Thyroid gland (tissue), 4 donors: ENCODE data around the gene GAS6.

ENCODE experiments used
- CTCF ChIP-seq, 6 experiments: fragments of 200-600 bp in 3 of 6; fragments of 450-650 bp in 3 of 6; sonication (generic) in 3 of 6; IDR thresholded peaks; one replicate each; pipeline ENCODE4 v1.5.1; 2016 to 2019; ENCODE audit warnings: antibody characterized with exemption in 6 of 6, mild to moderate bottlenecking in 2 of 6, inconsistent platforms in 1 of 6, moderate library complexity in 1 of 6
- POLR2A ChIP-seq, 2 donors: fragments of 450-650 bp; IDR thresholded peaks; one replicate each; pipeline ENCODE4 v1.6.1; 2017; ENCODE audit warnings: antibody characterized with exemption in 2 of 2, mild to moderate bottlenecking in 2 of 2, moderate library complexity in 1 of 2

- TF ChIP-seq CTCF (IDR thresholded peaks at IDR 0.05): no peak
- no peak for TF ChIP-seq POLR2A (IDR thresholded peaks at IDR 0.05)
Measured at GRCh38 chr13:113886561-113887112, 22.8 kb upstream of the GAS6 start.
